Ammon's horn (tissue), 1 donor: Measurements from ENCODE around the gene LRP1.

Experiments used
- DNase-seq: peaks from one replicate; pipeline ENCODE4 v3.0.0-alpha.2; 2016; ENCODE audit warnings: low spot score

LRP1 gene

GRCh38 chr12:57094208-57095160 lies 33.8 kb upstream of the LRP1 start:
- no peak for DNase-seq

DNA sequence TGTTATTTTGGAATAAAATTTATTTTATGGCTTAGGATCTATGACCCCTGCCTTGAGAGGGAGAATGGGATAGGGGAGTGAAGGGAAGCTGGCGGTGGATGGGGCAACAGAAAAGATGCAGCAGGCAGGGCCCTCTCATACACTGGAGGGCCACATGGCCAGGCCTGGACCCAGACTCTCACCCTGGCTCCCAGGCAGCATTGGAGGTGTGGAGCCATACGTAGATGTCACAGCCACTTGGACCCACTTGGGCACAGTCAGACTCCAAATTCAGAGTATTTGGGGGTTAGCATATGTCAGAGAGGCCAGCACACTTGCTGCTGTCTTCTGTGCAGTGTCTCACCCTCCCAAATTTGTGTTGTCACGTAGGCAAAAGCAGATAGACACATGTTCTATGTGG lies 32.8 kb upstream of the LRP1 start:
- DNase-seq, result no peak

DNA sequence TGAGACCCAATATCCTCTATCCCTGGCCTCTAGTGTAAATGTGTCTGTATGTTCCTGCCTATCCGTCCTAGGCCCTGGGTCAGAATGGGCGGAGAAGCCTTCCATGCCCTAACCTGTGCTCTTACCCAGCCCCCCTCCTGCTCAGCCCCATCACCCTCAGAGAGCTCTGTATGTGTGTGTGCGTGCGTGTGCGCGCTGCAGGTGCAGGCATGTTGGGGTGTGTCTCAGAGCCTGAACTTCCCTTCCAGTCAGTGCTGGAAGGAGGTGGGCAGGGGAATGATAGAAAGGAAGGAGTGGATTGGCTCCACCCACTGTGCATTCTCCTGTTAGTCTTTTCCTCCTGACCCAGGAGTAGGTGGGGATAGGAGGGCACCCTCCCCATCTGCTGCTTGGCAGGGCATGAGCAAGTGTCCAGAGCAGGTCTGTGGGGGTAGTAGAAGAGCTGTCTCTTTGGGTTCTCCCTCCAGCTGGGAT lies 32.1 kb upstream of the LRP1 start:
- no peak for DNase-seq

DNA sequence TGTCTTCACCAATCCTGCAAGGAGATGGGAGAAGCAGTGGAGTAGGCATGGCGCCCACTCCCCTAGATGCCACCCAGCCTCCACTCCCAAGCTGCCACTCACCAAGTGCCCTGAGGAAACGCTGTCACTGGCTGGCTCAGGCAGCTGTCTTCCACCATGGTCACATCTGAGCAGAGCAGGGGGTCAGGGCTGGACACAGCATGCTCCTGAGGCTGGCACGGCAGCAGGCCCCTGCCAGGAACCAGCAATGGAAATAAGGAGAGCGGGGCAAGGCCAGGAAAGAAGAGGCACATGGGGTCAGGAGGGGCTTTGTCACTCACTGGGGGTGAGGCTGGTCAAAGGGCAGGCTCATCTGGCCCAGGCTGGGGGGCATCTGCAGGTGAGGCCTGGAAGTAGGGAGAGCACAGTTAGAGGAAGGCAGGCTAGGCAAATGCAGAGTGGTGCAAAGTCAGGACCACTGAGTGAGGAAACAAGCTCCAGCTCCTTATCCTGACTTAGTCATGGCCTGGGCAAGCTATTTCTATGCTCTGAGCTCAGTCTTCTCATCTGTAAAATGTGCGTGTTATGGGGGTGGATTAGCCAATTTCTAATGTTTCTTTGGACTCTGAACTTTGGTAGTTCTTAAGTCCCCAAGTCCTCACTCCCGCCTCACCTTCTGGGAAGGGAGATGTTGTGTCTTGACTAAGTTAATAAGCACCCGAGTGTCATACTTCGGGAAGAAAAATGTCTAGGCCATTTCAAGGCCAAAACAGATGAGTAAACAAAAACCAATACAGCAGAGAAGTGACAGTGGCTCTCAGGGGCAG lies 31.3 kb upstream of the LRP1 start:
- DNase-seq, result no peak

DNA sequence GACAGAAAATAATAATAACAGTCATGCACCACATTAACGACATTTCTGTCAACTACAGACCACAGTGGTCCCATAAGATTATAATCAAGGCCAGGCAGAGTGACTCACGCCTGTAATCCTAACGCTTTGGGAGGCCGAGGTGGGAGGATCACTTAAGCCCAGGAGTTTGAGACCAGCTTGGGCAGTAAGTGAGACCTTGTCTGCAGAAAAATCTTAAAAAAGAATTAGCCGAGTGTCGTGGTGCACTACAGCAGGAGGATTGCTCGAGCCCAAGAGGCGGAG lies 30.8 kb upstream of the LRP1 start:
- DNase-seq, result no peak

DNA sequence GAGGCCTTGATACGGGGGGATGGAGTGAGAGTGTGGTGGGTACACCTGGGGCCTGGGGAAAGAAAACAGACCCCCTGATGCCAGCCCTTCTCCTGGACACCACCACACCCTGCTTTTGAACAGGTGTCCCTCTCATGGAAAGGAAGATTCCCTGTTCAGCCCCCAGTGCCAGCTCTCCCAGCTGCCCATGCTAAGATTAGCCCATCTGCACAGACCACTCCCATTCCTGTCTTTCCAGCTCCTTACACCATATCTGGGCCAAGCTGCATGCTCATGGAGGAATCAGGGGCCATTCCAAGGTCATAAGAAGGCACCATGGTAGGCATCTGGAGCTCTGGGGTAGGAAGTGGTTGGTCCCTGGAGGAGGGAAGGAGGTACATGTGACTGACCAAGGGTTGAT lies 29.7 kb upstream of the LRP1 start:
- DNase-seq, result no peak

DNA sequence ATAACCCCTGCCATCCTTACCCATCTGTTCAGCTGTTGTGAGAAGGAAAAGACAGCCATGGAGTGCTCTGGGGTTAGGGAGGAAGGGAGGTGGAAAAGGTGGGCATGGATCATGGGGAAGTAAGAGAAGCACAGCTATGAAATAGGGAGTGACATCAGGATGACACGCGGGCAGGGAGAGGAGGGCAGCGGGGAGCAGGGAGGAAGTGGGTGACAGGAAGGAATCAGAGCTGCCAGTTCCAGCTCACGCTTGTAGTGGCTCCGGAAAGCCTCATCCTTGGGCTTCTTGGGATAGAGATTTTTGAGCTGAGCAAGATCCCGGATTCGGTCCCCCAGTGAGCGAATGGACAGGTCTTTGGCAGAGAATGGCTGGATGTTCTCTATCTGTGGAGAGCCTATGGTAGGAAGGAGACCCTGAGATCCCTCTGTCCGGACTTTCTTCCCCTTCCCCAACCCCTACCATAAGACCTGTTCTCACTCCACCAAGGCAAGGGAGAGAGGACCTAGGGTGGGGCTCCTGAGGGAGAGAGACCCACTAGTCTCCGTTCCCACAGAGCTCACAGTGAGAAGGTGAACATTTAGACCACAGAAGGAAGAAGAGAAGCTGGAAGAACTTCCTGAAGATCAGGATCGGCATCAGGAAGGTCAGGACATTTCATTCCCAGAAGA lies 29.1 kb upstream of the LRP1 start:
- DNase-seq, result no peak

- no peak for DNase-seq
Measured at GRCh38 chr12:57099766-57100165, 28.5 kb upstream of the LRP1 start.

DNA sequence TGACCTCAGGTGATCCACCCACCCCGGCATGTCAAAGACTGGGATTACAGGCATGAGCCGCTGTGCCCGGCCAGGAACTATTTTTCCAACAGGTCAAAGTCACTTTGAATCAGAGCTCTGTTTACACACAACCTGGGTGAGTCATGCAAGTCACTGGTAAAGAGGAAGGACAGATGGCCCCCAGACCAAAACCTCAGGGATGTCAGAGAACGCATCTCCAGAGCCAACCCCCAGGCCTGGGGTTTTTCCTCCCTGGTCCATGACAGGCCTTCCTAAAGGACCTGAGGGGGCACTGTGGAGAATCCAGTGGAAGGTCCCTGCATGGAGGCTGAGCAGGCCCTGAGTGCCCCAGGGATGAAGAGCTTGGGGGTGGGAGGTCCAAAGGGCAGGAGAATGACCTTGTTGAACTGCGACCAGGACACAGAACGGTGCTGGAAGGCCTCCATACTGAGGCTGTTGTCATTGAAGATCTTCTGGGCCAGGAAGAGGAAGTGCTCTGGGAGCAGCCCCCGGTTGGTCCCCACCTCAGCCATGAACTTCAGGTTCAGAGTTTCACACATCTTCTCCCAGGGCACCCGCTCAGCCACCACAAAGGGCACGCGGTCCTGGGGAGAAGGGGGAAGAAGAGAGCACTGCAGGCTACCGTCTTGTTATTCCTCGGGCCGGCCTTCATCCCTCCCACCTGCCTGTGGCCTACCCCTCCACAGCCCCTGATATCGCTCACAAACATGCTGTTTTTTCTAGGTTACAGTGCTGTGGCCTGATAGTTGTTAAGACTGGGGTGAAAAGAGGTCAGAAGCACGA lies 26.2 kb upstream of the LRP1 start:
- DNase-seq, result no peak

DNA sequence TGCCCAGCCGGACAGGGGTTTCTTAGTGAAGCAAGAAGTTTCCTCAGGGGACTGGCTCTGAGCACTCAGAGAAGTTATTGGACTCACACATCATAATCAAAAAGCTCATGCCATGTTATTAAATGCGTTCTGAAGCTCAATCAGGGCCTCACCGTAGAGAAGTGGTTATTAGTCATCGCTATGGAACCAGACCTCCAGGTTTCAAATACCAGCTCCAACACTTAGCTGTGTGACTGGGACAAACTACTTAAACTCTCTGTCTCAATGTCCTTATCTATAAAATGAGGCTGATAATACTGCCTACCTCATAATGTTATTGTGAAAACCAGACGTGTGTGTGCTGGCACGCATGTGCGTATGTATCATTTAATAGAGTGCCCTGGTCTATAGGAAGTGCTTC lies 24.4 kb upstream of the LRP1 start:
- DNase-seq, result no peak

DNA sequence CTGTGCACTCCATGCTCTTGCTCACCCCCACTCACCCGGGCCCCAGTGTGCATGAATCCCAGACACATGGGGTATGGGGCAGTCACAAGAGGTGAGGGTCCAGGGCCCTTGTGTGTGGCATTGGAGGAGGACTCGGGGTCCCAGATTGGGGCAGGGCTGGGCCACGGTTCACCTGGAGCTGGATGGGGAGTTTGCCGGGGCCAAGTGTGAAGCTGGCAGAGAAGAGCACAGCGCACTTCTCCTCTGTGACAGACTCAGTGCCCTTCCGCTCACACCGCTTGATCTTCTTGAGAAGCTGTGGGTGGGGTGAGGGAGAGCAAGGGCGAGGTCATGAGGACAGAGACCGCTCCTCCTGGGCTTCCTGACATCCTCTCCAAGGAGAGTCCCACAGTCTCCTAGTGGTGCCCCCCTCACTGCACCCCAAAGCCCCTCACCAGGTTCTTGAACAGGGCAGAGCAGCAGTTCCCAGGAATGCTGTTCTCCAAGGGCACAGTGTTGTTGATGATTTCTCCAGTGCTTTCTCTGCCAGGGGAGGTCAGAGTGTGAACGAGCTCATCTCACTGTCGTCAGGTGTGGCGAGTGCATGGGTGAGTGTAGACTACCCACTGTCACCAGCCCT lies 23.9 kb upstream of the LRP1 start:
- DNase-seq, result no peak

DNA sequence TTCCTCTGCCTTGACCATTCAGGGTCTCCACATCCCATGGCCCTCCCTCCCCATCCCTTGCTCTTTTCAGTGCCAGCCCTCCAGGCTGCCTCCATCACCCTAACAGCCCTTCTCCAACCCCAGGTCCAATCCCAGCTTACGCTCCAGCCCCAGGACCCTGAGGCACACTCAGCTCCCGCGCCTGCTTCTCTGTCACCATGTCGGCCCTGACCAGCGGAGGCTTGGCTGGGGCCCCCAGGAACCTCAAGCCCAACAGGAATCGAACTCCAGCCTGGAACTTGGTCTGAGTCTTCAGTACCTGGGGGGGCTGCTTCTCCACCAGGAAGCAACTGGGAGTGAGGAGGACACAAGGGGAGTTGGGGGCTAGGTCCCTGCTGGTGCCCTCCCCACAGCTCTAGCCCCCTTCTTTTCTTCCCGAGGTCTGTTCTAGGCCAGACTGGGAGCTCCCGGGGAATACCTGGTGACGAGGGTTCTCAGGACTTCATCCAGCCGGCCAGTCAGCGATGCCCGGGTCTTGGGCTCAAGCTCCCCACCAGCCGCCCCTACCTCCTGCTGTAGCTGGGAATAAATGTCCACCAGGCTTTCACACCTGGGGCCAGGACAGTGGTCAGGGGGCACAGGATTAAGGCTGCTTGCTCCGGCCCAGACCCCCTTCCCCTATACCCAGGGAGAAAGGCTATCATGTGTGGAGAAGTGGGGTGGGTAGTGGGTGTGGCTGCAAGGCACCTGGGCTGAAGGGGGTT lies 23.1 kb upstream of the LRP1 start:
- no peak for DNase-seq

GRCh38 chr12:57106021-57106708 lies 22.1 kb upstream of the LRP1 start:
- no peak for DNase-seq

DNA sequence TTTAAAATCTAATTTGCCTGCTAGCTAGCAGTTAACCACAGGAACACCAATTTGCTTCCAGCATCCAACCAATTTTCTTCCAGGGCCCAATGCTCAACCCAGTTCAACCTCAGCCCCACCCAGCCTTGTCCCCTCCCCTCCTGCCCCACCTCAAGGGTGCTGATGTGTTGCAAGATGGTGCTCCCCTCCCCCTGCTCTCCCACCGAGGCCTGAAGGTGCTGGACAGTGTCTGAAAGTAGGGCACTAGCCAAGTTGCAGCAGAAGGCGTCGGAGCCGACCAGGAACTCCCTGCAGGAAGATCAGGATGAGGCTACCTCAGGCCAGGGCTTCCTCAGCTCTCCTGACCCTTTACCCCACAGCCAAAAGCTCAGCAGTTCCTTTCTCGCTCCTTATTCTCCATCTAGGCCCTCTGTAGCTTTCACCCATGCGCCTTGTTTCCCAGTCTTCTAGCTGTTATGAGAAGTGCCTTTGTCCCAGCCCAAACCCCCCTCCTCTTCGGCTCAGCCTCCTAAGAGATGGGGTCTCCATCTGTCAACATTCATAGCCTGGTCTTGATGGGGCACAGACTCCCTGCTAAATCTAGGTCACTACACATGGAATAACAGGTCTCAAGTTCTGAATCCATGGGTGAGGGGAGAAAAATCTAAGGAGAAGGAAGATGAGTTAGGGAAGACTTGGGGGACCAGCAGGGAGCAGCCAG lies 20.7 kb upstream of the LRP1 start:
- DNase-seq, result no peak

- DNase-seq, result no peak
Measured at GRCh38 chr12:57109207-57110103, 18.8 kb upstream of the LRP1 start.

- DNase-seq, result no peak
Measured at GRCh38 chr12:57110104-57111030, 17.9 kb upstream of the LRP1 start.

DNA sequence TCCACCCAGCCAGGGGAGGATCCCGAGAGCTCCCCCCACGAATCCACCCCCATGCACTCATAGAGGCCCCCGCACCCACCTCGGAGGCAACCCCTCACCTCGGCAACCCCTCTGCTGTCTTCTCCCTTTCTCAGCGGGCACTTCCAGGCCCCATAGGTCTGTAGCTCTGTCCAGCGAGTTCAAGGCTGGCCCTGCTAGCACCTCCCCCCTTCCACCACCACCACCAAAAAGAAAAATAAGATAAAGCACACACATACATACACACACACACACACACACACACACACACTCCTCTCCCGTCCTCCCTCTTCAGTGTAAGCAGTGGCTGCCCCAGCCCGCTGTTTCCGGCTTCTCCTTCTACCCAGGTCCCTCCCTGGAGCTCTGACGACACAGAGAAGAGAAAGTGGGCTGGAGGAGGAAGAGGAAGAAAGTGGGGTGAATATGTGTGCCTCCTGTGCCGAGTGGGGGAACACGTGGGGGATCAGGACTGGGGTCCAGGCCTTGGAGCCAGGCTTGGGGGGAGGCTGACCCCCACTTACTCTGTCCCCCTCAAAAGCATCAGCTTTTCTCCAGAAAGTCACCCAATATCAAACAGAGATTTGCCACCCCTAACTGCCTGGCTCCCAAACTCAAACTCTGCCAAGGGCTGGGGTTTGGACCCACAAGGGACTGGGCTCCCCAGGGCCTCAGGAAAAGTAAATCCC lies 17.1 kb upstream of the LRP1 start, which contains the start of gene STAT6:
Gene STAT6, minus strand, starts transcription at position 332 of the 704 bp plus-strand sequence. CDS start 3,084 bp downstream, outside the sequence.
- DNase-seq, result peak; percentile 80
